Measurements from ENCODE around the gene SLC16A12.

GRCh38 chr10:89414879-89415821, 120.2 kb downstream of the SLC16A12 start:
- TF ChIP-seq CTCF (IDR thresholded peaks at IDR 0.05; ENCODE audit: extremely low read depth in 1 of 2, insufficient read depth in 1 of 2, low read depth in 1 of 2, low read length in 2 of 2) = peak in 1 of 2 donors; percentile 4
- TF ChIP-seq POLR2A (IDR thresholded peaks at IDR 0.05; ENCODE audit: low read depth, low read length) = no peak

Measured in endothelial cell of umbilical vein (primary cell).